Gastroesophageal sphincter (tissue), 4 donors: ENCODE data around the gene JARID2. TPM values are rescaled to one million over a fixed set of nuclear protein-coding genes. Genes with fewer than 3 reads are reported as not detected.

Source experiments
- ATAC-seq: fragments of 150-250 bp; one replicate; pipeline ENCODE4 v1.9.1; 2016; ENCODE audit warnings: mild to moderate bottlenecking, moderate library complexity
- H3K27ac ChIP-seq, 4 donors: fragments of 200-600 bp; sonication (generic) in 3 of 4; 1 replicate in 3 of 4; 2 replicates in 1 of 4; pipeline ENCODE4 v1.5.1; 2016 to 2019
- H3K27me3 ChIP-seq: fragments of 200-600 bp; sonication (generic); one replicate; pipeline ENCODE4 v1.5.1; 2019
- H3K36me3 ChIP-seq, 2 donors: fragments of 200-600 bp; sonication (generic); one replicate each; pipeline ENCODE4 v1.5.1; 2019; ENCODE audit warnings: control low read depth in 1 of 2
- H3K4me1 ChIP-seq, 3 donors: fragments of 200-600 bp; sonication (generic); 1 replicate in 2 of 3; 2 replicates in 1 of 3; pipeline ENCODE4 v1.5.1; 2016 to 2019; ENCODE audit warnings: control low read depth in 2 of 3
- H3K4me3 ChIP-seq, 2 donors: fragments of 200-600 bp; sonication (generic); one replicate each; pipeline ENCODE4 v1.5.1; 2019; ENCODE audit warnings: mild to moderate bottlenecking in 1 of 2, moderate library complexity in 1 of 2
- H3K9me3 ChIP-seq, 3 donors: fragments of 200-600 bp; sonication (generic); one replicate each; pipeline ENCODE4 v1.5.1; 2017 to 2019; ENCODE audit warnings: control low read depth in 2 of 3
- EP300 ChIP-seq: sonication (generic); formaldehyde crosslinking; IDR thresholded peaks from one replicate; pipeline ENCODE4 v1.6.1; 2017; ENCODE audit warnings: antibody characterized with exemption, mild to moderate bottlenecking
- POLR2A ChIP-seq, 2 donors: fragments of 450-650 bp; IDR thresholded peaks; one replicate each; pipeline ENCODE4 v1.6.1; 2017; ENCODE audit warnings: antibody characterized with exemption in 2 of 2, mild to moderate bottlenecking in 2 of 2, moderate library complexity in 1 of 2
- POLR2AphosphoS5 ChIP-seq: sonication (generic); formaldehyde crosslinking; IDR thresholded peaks from one replicate; pipeline ENCODE4 v1.6.1; 2017; ENCODE audit warnings: antibody characterized with exemption
- WGBS, 2 donors: methylation state at CpG; one replicate each; pipeline ENCODE4 v1.1.5; 2018; ENCODE audit warnings: low coverage in 1 of 2; 5-methylcytosine and 5-hydroxymethylcytosine counted together
- total RNA-seq, 4 donors: library from RNA; depleted of rRNA; stranded (reverse); fragments of >200 nt; gene quantifications; one replicate each; pipeline ENCODE4 v1.1.0, GENCODE V29; 2016
- TF ChIP-seq, protein P1 (sequence below), 4 experiments: fragments of 200-600 bp in 2 of 4; fragments of 450-650 bp in 2 of 4; sonication (generic) in 1 of 4; IDR thresholded peaks; one replicate each; pipeline ENCODE4 v1.5.1; 2017 to 2019; ENCODE audit warnings: antibody characterized with exemption in 4 of 4, mild to moderate bottlenecking in 2 of 4, moderate library complexity in 2 of 4

JARID2 gene
- total RNA-seq, 4 donors from 2014 or later: 6.8 to 12.3 (median 8.5) TPM

DNA sequence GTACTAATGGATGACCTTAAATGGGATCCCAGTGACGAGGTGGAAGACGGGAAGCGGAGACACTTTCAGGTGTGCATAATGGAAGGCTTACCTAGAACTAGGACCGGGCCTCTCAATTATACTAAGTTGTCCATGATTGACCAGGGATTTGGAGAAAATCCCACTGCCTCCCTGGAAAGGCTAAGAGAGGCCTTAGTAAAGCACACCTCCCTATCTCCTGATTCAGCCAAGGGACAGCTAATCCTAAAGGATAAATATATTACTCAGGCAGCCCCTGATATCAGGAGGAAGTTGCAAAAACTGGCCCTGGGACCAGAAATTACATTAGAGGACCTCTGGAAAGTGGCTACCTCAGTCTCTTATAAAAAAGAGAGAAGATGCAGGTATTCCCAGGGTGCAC, 93.2 kb downstream of the JARID2 start:
- Histone ChIP-seq H3K9me3 (no peaks in the 10 kb centered on the region), H3K4me1 (peaks cover 0 to 42% (median 0%) of the 10 kb centered on the region in 3 donors), H3K27ac (no peak overlapping the region), H3K36me3 (no peaks in the 10 kb centered on the region), H3K4me3 (no peak overlapping the region), H3K27me3 (no peaks in the 10 kb centered on the region)
- WGBS, 2 donors: 92 to 97% methylated on average over 4 of the region's 4 CpGs
- ATAC-seq: no peak
- TF ChIP-seq, protein P1, sequence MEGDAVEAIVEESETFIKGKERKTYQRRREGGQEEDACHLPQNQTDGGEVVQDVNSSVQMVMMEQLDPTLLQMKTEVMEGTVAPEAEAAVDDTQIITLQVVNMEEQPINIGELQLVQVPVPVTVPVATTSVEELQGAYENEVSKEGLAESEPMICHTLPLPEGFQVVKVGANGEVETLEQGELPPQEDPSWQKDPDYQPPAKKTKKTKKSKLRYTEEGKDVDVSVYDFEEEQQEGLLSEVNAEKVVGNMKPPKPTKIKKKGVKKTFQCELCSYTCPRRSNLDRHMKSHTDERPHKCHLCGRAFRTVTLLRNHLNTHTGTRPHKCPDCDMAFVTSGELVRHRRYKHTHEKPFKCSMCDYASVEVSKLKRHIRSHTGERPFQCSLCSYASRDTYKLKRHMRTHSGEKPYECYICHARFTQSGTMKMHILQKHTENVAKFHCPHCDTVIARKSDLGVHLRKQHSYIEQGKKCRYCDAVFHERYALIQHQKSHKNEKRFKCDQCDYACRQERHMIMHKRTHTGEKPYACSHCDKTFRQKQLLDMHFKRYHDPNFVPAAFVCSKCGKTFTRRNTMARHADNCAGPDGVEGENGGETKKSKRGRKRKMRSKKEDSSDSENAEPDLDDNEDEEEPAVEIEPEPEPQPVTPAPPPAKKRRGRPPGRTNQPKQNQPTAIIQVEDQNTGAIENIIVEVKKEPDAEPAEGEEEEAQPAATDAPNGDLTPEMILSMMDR (IDR thresholded peaks at IDR 0.05): no peak
- TF ChIP-seq POLR2AphosphoS5 (no peak), EP300 (no peak), POLR2A (IDR thresholded peaks at IDR 0.05) (no peak)

DNA sequence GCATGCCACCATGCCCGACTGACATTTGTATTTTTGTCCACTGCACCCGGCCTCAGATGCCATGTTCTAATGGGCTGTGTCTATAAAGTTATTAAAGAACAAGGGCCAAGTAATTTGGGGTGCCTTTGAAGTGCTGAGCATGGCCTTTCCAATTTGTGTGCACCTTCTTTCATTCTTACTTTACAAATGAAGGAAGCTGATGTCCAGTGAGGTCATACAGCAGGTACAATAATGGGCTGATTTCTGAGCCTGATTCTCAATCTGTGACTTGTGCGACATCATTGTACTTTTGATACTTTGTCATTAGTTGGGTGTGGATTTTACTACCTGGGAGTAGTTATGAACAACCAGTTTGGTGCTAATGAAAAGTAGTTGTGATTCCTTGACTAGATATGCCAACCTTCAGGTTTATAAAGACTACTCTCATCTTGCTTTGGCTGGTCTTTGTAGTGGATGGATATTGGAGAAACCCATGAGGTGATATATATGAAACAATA, 94.3 kb downstream of the JARID2 start:
- H3K36me3 ChIP-seq: no peaks in the 10 kb centered on the region
- TF ChIP-seq, protein P1 (IDR thresholded peaks at IDR 0.05): no peak
- TF ChIP-seq POLR2A (IDR thresholded peaks at IDR 0.05) (no peak), EP300 (no peak), POLR2AphosphoS5 (no peak)
- H3K27ac ChIP-seq: no peak overlapping the region
- no peak for ATAC-seq
- no peak overlapping the region for H3K4me3 ChIP-seq
- H3K27me3 ChIP-seq: no peaks in the 10 kb centered on the region
- WGBS, 2 donors: 94% methylated on average over 2 of the region's 3 CpGs; no CpG with 5 or more reads in 1 of the 2 donors
- no peaks in the 10 kb centered on the region for H3K9me3 ChIP-seq
- H3K4me1 ChIP-seq: peaks cover 0 to 51% (median 0%) of the 10 kb centered on the region in 3 donors

DNA sequence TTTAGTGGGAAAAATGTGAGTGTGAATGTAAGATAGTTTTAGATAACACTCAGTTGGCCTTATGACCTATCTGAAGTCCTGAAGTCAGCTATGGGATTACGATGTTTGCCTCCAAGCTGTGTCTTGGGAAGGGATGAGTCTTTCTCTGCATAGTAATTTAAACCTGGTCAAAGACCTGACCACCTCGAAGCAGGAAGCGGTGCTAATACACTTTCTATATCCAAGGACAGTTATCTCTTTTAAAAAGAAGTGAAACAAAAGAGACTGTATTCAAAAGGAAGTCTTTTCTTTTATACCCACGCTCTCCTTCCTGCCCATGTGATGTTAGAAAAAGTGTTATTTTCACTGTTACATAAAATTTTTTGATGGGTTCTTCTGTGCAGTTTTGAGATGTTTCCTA, 94.9 kb downstream of the JARID2 start:
- Histone ChIP-seq H3K27me3 (no peaks in the 10 kb centered on the region), H3K36me3 (no peaks in the 10 kb centered on the region), H3K9me3 (no peaks in the 10 kb centered on the region), H3K4me3 (no peak overlapping the region), H3K27ac (no peak overlapping the region), H3K4me1 (peaks cover 0 to 51% (median 0%) of the 10 kb centered on the region in 3 donors)
- 62 to 85% methylated on average over 4 of the region's 4 CpGs for WGBS, 2 donors
- no peak for TF ChIP-seq POLR2A (IDR thresholded peaks at IDR 0.05)
- TF ChIP-seq POLR2AphosphoS5: no peak
- TF ChIP-seq, protein P1 (IDR thresholded peaks at IDR 0.05): no peak
- no peak for TF ChIP-seq EP300
- no peak for ATAC-seq

DNA sequence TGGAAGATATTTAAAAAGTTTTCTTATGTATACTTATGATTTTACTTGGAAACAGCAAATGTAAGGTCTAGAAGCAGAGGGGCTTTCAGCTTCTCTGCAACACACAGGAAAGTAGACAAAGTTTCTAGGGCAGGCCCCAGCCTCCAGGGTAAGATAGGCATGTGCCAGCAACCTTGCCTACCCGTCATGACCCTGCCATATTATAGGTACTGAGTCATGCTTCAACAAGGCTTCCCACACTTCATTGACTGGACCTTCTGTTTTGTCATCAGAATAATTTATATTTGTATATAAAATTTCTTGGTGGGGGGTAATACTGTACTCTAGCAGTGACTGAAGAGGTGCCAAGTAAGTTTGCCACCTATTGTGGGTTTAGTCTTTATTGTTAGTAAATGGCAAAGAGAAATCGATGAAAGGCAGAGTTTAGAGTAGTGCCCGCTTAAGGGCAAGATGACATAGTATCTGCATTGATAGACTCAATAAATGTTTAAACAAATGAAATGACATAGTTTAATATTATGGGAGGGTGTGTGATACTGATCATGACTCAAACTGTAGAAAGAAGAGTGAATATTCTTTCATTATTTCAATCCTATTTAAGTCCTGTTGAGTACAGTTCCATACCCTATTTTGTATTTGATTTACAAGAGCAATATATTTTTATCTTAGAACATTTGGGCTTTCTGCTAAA, 95.6 kb downstream of the JARID2 start:
- H3K27me3 ChIP-seq: no peaks in the 10 kb centered on the region
- whole genome bisulfite sequencing, 2 donors: 81 to 95% methylated on average over 2 to 3 of the region's 3 CpGs
- no peak overlapping the region for H3K27ac ChIP-seq
- no peak overlapping the region for H3K4me3 ChIP-seq
- no peaks in the 10 kb centered on the region for H3K36me3 ChIP-seq
- TF ChIP-seq POLR2AphosphoS5 (no peak), EP300 (no peak), POLR2A (IDR thresholded peaks at IDR 0.05) (no peak)
- TF ChIP-seq, protein P1 (IDR thresholded peaks at IDR 0.05): no peak
- H3K4me1 ChIP-seq: peaks cover 0 to 51% (median 0%) of the 10 kb centered on the region in 3 donors
- H3K9me3 ChIP-seq: no peaks in the 10 kb centered on the region
- no peak for ATAC-seq

DNA sequence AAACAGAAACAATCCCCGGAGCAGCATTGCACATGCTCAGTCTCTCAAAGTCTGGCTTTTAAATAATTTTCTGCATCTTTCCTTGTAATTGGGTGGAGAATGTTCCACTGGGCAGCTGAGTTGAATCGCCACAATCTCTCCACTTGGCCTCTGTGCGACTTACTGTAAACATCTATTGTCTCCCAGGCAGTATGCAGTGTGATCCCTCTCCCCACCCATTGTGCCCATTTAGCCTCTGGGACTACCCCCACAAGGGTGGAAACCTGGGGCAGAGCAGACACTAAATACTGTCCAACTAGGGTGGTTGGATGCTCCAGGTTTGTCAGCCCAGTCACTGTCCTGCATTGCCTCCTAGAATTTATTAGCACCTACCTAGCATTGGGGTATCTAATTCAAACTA, 96.2 kb downstream of the JARID2 start:
- TF ChIP-seq POLR2AphosphoS5 (no peak), EP300 (no peak), POLR2A (IDR thresholded peaks at IDR 0.05) (no peak)
- TF ChIP-seq, protein P1 (IDR thresholded peaks at IDR 0.05): no peak
- ATAC-seq: no peak

More for the DNA sequence above, 96.2 kb downstream of the JARID2 start:
- Histone ChIP-seq H3K36me3 (no peaks in the 10 kb centered on the region), H3K27me3 (no peaks in the 10 kb centered on the region), H3K4me1 (peaks cover 0 to 51% (median 0%) of the 10 kb centered on the region in 3 donors), H3K27ac (no peak overlapping the region), H3K9me3 (no peaks in the 10 kb centered on the region), H3K4me3 (no peak overlapping the region)
- WGBS, 2 donors: 87 to 92% methylated on average over 3 of the region's 3 CpGs
